Gastrocnemius medialis (tissue), 4 donors: ENCODE results near the gene CSNK2B.

Experiments used
- CTCF ChIP-seq, 5 experiments: fragments of 450-650 bp in 3 of 5; fragments of 200-600 bp in 2 of 5; sonication (generic) in 2 of 5; IDR thresholded peaks in 4 of 5; conservative IDR thresholded peaks in 1 of 5; 1 replicate in 4 of 5; 2 replicates in 1 of 5; pipeline ENCODE4 v1.5.1; 2016 to 2019; ENCODE audit warnings: antibody characterized with exemption in 5 of 5, mild to moderate bottlenecking in 3 of 5, moderate library complexity in 3 of 5
- POLR2A ChIP-seq, 2 donors: fragments of 450-650 bp; IDR thresholded peaks; one replicate each; pipeline ENCODE4 v1.6.1; 2017; ENCODE audit warnings: antibody characterized with exemption in 2 of 2, mild to moderate bottlenecking in 2 of 2, moderate library complexity in 2 of 2

DNA sequence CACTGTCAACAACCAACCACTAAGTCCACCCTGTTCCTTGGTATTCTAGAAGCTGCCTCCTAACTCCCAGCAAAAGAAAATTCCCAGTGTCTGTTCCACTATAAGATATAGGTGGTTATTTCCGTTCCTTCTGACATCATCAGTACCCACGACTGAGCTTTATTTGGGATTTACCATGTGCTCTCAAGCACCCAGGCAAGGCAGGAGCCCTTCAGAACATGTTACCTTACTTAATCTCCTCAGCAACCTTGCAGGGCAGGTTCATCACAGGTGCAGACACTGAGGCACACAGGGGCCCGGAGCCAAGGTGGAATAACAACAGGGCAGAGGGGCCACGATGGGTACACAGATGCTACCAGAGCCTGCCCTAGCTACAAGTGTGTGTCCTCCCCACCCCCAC lies 26.5 kb downstream of the CSNK2B start:
- no peak for TF ChIP-seq CTCF (IDR thresholded peaks at IDR 0.05 in 4 of 5, conservative IDR thresholded peaks at IDR 0.05 in 1 of 5)
- no peak for TF ChIP-seq POLR2A (IDR thresholded peaks at IDR 0.05)
